Trophoblast cell (in vitro differentiated cells and primary cell): ENCODE data around the gene AIFM3.

Experiments
- DNase-seq, 2 donors: peaks; one replicate each; pipeline ENCODE4 v3.0.0-alpha.2; 2016
- H2AFZ ChIP-seq: 2 replicates; pipeline ENCODE4 v1.6.1; 2013; ENCODE audit warnings: low read length, moderate library complexity, mild to moderate bottlenecking; ENCODE audit not compliant: insufficient read depth, poor library complexity
- H2AK5ac ChIP-seq: 2 replicates; pipeline ENCODE4 v1.6.1; 2013; ENCODE audit warnings: mild to moderate bottlenecking, low read length
- H2BK120ac ChIP-seq: 2 replicates; pipeline ENCODE4 v1.6.1; 2013; ENCODE audit warnings: low read length, mild to moderate bottlenecking, moderate library complexity; ENCODE audit not compliant: insufficient read depth, poor library complexity
- H2BK12ac ChIP-seq: 2 replicates; pipeline ENCODE4 v1.6.1; 2013; ENCODE audit warnings: mild to moderate bottlenecking, low read length, moderate library complexity
- H2BK5ac ChIP-seq: 2 replicates; pipeline ENCODE4 v1.6.1; 2013; ENCODE audit warnings: low read length, low read depth, moderate library complexity, mild to moderate bottlenecking; ENCODE audit not compliant: poor library complexity
- H3K14ac ChIP-seq: 2 replicates; pipeline ENCODE4 v1.6.1; 2013; ENCODE audit warnings: mild to moderate bottlenecking, low read length
- H3K18ac ChIP-seq: 2 replicates; pipeline ENCODE4 v1.6.1; 2013; ENCODE audit warnings: mild to moderate bottlenecking, low read length
- H3K23ac ChIP-seq: 2 replicates; pipeline ENCODE4 v1.6.1; 2013; ENCODE audit warnings: low read length
- H3K27ac ChIP-seq: 2 replicates; pipeline ENCODE4 v1.5.1; 2013; ENCODE audit warnings: low read depth, mild to moderate bottlenecking, inconsistent platforms, low read length, moderate library complexity
- H3K27me3 ChIP-seq: 2 replicates; pipeline ENCODE4 v1.6.1; 2013; ENCODE audit warnings: inconsistent platforms, mild to moderate bottlenecking, low read length, moderate library complexity; ENCODE audit not compliant: insufficient read depth
- H3K36me3 ChIP-seq, 2 experiments: 1 replicate in 1 of 2; 2 replicates in 1 of 2; pipeline ENCODE4 v1.6.1; 2013; ENCODE audit warnings: low read length in 2 of 2, mild to moderate bottlenecking in 2 of 2, moderate library complexity in 1 of 2; ENCODE audit not compliant: insufficient read depth in 2 of 2, control insufficient read depth in 1 of 2
- H3K4ac ChIP-seq: 2 replicates; pipeline ENCODE4 v1.6.1; 2013; ENCODE audit warnings: low read depth, mild to moderate bottlenecking, low read length, moderate library complexity
- H3K4me1 ChIP-seq, 2 experiments: 1 replicate in 1 of 2; 2 replicates in 1 of 2; pipeline ENCODE4 v1.6.1; 2013; ENCODE audit warnings: low read length in 2 of 2, mild to moderate bottlenecking in 2 of 2, moderate library complexity in 1 of 2; ENCODE audit not compliant: insufficient read depth in 2 of 2, control insufficient read depth in 1 of 2
- H3K4me2 ChIP-seq: 2 replicates; pipeline ENCODE4 v1.6.1; 2013; ENCODE audit warnings: inconsistent platforms, mild to moderate bottlenecking, low read length, moderate library complexity
- H3K4me3 ChIP-seq: 2 replicates; pipeline ENCODE4 v1.5.1; 2013; ENCODE audit warnings: mild to moderate bottlenecking, low read depth, low read length, inconsistent platforms
- H3K79me1 ChIP-seq: one replicate; pipeline ENCODE4 v1.6.1; 2013; ENCODE audit warnings: low read length
- H3K79me2 ChIP-seq: 2 replicates; pipeline ENCODE4 v1.6.1; 2013; ENCODE audit warnings: low read length, mild to moderate bottlenecking; ENCODE audit not compliant: control insufficient read depth, insufficient read depth, poor library complexity
- H3K9ac ChIP-seq: 2 replicates; pipeline ENCODE4 v1.6.1; 2013; ENCODE audit warnings: mild to moderate bottlenecking, low read length
- H3K9me3 ChIP-seq: 2 replicates; pipeline ENCODE4 v1.6.1; 2013; ENCODE audit warnings: low read depth, mild to moderate bottlenecking, control low read depth, inconsistent platforms, low read length; ENCODE audit not compliant: insufficient read depth
- H4K12ac ChIP-seq: 2 replicates; pipeline ENCODE4 v1.6.1; 2013; ENCODE audit warnings: low read depth, mild to moderate bottlenecking, low read length, moderate library complexity
- H4K8ac ChIP-seq: 2 replicates; pipeline ENCODE4 v1.6.1; 2013; ENCODE audit warnings: low read depth, mild to moderate bottlenecking, low read length, moderate library complexity
- H4K91ac ChIP-seq: one replicate; pipeline ENCODE4 v1.6.1; 2013; ENCODE audit warnings: low read depth, mild to moderate bottlenecking, low read length, moderate library complexity
- WGBS: extraction: QIAGEN DNeasy Blood & Tissue Kit; methylation state at CpG from one replicate; pipeline ENCODE4 v1.1.7; 2013; ENCODE audit warnings: missing lambda C conversion rate; ENCODE audit not compliant: insufficient read length, insufficient coverage; ENCODE audit errors: extremely low coverage; 5-methylcytosine and 5-hydroxymethylcytosine counted together

AIFM3 gene

GRCh38 chr22:21025266-21025665 lies 58.2 kb downstream of the AIFM3 start:
- no peak for DNase-seq
- no peaks in the 10 kb centered on the region for H3K79me1 ChIP-seq
- no peak overlapping the region for H3K14ac ChIP-seq
- no peak overlapping the region for H3K23ac ChIP-seq
- no peak overlapping the region for H3K27ac ChIP-seq
- H3K4me2 ChIP-seq, result no peak overlapping the region
- no peaks in the 10 kb centered on the region for H3K79me2 ChIP-seq
- no peak overlapping the region for H4K91ac ChIP-seq
- H3K9ac ChIP-seq, result no peak overlapping the region
- H2BK12ac ChIP-seq, result no peak overlapping the region
- no peak overlapping the region for H2AFZ ChIP-seq
- H3K4me3 ChIP-seq, result no peak overlapping the region
- H3K27me3 ChIP-seq, result no peaks in the 10 kb centered on the region
- WGBS, result no CpG with 5 or more reads among the region's 8 CpGs
- H4K8ac ChIP-seq, result no peak overlapping the region
- H2AK5ac ChIP-seq, result no peak overlapping the region
- no peak overlapping the region for H2BK5ac ChIP-seq
- no peak overlapping the region for H2BK120ac ChIP-seq
- no peak overlapping the region for H3K18ac ChIP-seq
- no peaks in the 10 kb centered on the region for H3K9me3 ChIP-seq
- no peaks in the 10 kb centered on the region for H3K36me3 ChIP-seq
- H3K4ac ChIP-seq, result no peak overlapping the region
- H3K4me1 ChIP-seq, result peaks cover 11 to 17% of the 10 kb centered on the region in 2 experiments
- no peak overlapping the region for H4K12ac ChIP-seq

DNA sequence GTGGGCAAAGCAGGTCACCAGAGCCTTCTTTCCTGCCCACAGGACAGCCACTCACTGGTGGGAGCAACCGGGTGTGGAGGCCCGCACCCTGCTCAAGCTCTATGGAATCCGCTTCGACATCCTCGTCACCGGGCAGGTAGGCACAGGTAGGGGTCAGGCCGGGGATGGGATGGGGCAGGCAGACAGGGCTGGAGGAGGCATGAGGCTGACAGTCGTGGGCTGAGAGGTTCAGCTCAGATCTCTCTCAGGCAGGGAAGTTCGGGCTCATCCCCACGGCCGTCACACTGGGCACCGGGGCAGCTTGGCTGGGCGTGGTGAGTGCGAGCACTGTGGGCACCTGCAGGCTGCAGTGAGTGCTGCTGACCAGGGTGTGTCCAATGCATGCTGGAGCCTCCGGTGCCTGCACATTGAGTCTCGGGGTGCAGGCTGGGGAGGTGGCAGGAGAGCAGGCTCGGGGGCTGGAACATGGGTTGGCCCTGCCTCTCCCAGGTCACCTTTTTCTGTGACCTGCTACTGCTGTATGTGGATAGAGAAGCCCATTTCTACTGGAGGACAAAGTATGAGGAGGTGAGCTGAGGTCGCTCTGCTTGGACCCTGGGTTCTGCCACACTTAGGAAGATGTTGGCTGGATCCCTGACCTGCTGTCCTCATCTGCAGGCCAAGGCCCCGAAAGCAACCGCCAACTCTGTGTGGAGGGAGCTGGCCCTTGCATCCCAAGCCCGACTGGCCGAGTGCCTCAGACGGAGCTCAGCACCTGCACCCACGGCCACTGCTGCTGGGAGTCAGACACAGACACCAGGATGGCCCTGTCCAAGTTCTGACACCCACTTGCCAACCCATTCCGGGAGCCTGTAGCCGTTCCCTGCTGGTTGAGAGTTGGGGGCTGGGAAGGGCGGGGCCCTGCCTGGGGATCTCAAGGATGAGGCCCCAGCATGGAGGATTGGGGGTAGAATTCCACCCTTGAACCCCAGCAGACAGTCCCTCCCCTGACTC lies 59.0 kb downstream of the AIFM3 start:
- H3K9me3 ChIP-seq, result no peaks in the 10 kb centered on the region
- no peak overlapping the region for H3K9ac ChIP-seq
- no peaks in the 10 kb centered on the region for H3K27me3 ChIP-seq
- H3K4ac ChIP-seq, result no peak overlapping the region
- no peaks in the 10 kb centered on the region for H3K79me1 ChIP-seq
- no CpG with 5 or more reads among the region's 27 CpGs for WGBS
- no peak overlapping the region for H3K4me2 ChIP-seq
- H3K18ac ChIP-seq, result no peak overlapping the region
- no peaks in the 10 kb centered on the region for H3K79me2 ChIP-seq
- H3K14ac ChIP-seq, result no peak overlapping the region
- no peak overlapping the region for H3K27ac ChIP-seq
- H3K4me1 ChIP-seq, result peaks cover 11 to 17% of the 10 kb centered on the region in 2 experiments
- no peak overlapping the region for H4K8ac ChIP-seq
- no peak overlapping the region for H3K23ac ChIP-seq
- H4K91ac ChIP-seq, result no peak overlapping the region
- DNase-seq, result peak in 1 of 2 donors; percentile 43
- H2BK5ac ChIP-seq, result no peak overlapping the region
- no peak overlapping the region for H2BK120ac ChIP-seq
- no peaks in the 10 kb centered on the region for H3K36me3 ChIP-seq
- H2AK5ac ChIP-seq, result no peak overlapping the region
- no peak overlapping the region for H2BK12ac ChIP-seq
- H4K12ac ChIP-seq, result no peak overlapping the region
- no peak overlapping the region for H3K4me3 ChIP-seq
- H2AFZ ChIP-seq, result no peak overlapping the region

DNA sequence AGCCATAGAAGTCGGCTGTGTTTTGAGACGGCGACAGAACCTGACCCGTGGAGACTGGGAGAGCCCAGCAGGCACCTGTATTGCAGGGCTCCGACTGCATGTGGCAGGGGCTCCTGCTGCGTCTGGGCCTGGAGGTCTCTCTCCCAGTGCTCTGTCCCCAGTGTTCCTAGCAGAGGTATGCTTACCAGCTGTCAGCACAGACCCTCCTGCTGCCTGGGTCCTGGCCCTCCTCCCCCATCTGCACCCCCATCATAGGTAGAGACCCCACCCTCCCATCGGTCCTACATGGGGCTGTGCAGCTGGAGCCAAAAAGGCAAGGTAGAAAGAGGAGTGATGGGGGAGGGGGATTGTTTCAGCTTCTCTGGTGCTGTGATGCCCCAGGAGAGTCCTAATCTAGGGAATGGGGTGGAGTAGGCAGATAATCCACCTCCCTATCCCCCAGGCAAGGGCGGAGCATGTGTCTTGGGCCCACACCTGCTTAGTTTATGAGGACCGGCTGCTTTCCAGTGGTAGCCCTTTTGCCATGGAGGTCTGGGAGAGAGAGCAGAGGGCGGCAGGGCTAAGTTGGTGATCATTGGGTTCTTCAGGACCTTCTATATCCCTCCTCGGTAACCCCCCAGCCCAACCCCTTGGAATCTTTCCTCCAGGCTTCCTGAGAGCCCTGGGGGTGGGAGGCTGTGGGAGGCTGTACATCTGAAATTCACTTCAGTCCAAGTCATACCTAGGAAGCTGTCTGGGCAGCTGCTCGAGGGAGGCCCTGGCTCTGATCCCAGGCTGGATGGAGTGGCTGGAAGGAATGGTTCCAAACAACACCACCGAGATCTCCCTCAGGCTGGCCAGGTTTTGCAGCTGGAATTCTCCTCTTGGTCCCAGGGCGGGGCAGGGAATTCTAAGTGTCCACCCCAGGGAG lies 60.0 kb downstream of the AIFM3 start:
- Histone ChIP-seq H3K23ac (no peak overlapping the region), H2AFZ (no peak overlapping the region), H2AK5ac (no peak overlapping the region), H2BK5ac (no peak overlapping the region), H4K12ac (no peak overlapping the region), H4K91ac (no peak overlapping the region), H2BK12ac (no peak overlapping the region), H3K4me2 (no peak overlapping the region), H3K27me3 (no peaks in the 10 kb centered on the region), H3K18ac (no peak overlapping the region), H4K8ac (no peak overlapping the region), H3K79me1 (peaks cover 1% of the 10 kb centered on the region), H3K14ac (no peak overlapping the region), H2BK120ac (no peak overlapping the region), H3K4ac (no peak overlapping the region), H3K4me3 (no peak overlapping the region), H3K27ac (no peak overlapping the region), H3K36me3 (no peaks in the 10 kb centered on the region), H3K9ac (no peak overlapping the region), H3K9me3 (no peaks in the 10 kb centered on the region), H3K4me1 (peaks cover 19 to 27% of the 10 kb centered on the region in 2 experiments), H3K79me2 (peaks cover under 1% of the 10 kb centered on the region)
- no CpG with 5 or more reads among the region's 14 CpGs for WGBS
- peak in 1 of 2 donors; percentile 59 for DNase-seq
